ENCODE data around the gene ZBTB45. TPM values are rescaled to one million over a fixed set of nuclear protein-coding genes. Genes with fewer than 3 reads are reported as not detected.

ZBTB45 gene
- total and polyA plus RNA-seq, 2 donors (not counting 1 experiment from before 2014, with no cell fraction given): 12.6 to 20.9 TPM

DNA sequence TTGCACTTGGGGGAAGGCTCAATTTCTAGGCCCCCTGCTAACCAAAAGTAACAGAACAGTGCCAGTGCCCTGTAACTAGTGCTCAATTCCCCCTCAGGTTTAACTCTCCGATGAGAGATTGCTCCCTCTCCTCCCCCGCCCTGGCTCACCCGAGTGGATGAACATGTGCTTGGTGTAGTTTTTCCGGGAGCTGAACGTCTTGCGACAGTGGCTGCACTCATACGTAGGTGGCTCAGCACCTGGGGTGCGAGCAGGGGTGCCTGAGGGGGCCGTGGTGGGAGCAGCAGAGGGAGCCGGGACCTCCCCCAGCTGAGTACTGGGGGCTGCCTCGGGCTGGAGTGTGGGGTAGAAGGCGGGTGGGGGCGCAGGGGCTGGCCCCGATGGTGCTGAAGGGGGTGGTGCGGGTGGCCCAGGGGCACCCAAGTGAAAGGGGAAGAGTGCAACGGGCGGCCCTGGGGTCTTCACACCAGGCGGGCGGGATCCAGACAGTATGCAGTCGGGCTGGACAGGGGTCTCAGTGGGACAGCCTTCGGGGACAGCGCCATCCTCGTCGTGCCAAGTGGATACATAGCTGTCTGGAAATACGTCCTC lies 3.3 kb downstream of the ZBTB45 start:
- WGBS (ENCODE audit: insufficient coverage): 97% methylated on average over 23 of the region's 25 CpGs
- no peak overlapping the region for H3K27ac ChIP-seq (ENCODE audit: low read length in 2 of 2)
- CTCF ChIA-PET: interaction anchor here (1.8 kb wide), 1 partner anchor 65 kb away, joined by 4 read pairs; no protein-coding TSS in a partner anchor
- no peak for DNase-seq
- H3K4me3 ChIP-seq (ENCODE audit: control extremely low read depth in 1 of 5, extremely low read depth in 1 of 5, insufficient read depth in 1 of 5, low read depth in 2 of 5, low read length in 4 of 5): no peak overlapping the region
- H3K9me3 ChIP-seq (ENCODE audit: control extremely low read depth in 1 of 3, control insufficient read depth in 2 of 3, insufficient read depth in 1 of 3, low read length in 2 of 3): no peaks in the 10 kb centered on the region
- H3K4me1 Mint-ChIP-seq: peaks cover 50% of the 10 kb centered on the region
- H3K9me3 Mint-ChIP-seq (ENCODE audit: insufficient read depth): no peaks in the 10 kb centered on the region
- H4K20me1 ChIP-seq (ENCODE audit: control insufficient read depth, insufficient read depth, low read length, poor library complexity, severe bottlenecking): peaks cover 63% of the 10 kb centered on the region
- H3K4me1 ChIP-seq (ENCODE audit: control insufficient read depth in 2 of 2, insufficient read depth in 2 of 2, low read length in 2 of 2): peaks cover 26 to 41% of the 10 kb centered on the region in 2 donors
- intact Hi-C loops (cut with micrococcal nuclease): no loop called here
- H3K27me3 Mint-ChIP-seq: no peaks in the 10 kb centered on the region
- H3K4me2 ChIP-seq (replicated peaks; ENCODE audit: low read depth, low read length, poor library complexity, severe bottlenecking): no peak overlapping the region
- peaks cover 50% of the 10 kb centered on the region for H3K79me2 ChIP-seq (ENCODE audit: control insufficient read depth, insufficient read depth, low read length)
- H3K4me3 Mint-ChIP-seq: no peak overlapping the region
- POLR2A ChIA-PET: interaction anchor here (0.5 kb wide), 1 partner anchor 247 kb away, joined by 4 read pairs; no protein-coding TSS in a partner anchor
- no peaks in the 10 kb centered on the region for H3K27me3 ChIP-seq (replicated peaks in 1 of 4; ENCODE audit: control extremely low read depth in 1 of 4, control insufficient read depth in 3 of 4, insufficient read depth in 4 of 4, low read length in 3 of 4)
- no peak overlapping the region for H3K27ac Mint-ChIP-seq
- H2AFZ ChIP-seq (ENCODE audit: insufficient read depth, low read depth, low read length, poor library complexity, severe bottlenecking): no peak overlapping the region
- ATAC-seq (ENCODE audit: low read depth): no peak
- peaks cover 0 to 12% of the 10 kb centered on the region in 2 experiments for H3K36me3 ChIP-seq (replicated peaks in 1 of 2; ENCODE audit: control extremely low read depth in 1 of 2, control insufficient read depth in 1 of 2, extremely low read depth in 1 of 2, insufficient read depth in 2 of 2, low read length in 1 of 2)
- TF ChIP-seq EZH2 (IDR thresholded peaks at IDR 0.05; ENCODE audit: borderline replicate concordance, insufficient read depth, low read depth, low read length, poor library complexity, severe bottlenecking): no peak
- TF ChIP-seq, protein P1, sequence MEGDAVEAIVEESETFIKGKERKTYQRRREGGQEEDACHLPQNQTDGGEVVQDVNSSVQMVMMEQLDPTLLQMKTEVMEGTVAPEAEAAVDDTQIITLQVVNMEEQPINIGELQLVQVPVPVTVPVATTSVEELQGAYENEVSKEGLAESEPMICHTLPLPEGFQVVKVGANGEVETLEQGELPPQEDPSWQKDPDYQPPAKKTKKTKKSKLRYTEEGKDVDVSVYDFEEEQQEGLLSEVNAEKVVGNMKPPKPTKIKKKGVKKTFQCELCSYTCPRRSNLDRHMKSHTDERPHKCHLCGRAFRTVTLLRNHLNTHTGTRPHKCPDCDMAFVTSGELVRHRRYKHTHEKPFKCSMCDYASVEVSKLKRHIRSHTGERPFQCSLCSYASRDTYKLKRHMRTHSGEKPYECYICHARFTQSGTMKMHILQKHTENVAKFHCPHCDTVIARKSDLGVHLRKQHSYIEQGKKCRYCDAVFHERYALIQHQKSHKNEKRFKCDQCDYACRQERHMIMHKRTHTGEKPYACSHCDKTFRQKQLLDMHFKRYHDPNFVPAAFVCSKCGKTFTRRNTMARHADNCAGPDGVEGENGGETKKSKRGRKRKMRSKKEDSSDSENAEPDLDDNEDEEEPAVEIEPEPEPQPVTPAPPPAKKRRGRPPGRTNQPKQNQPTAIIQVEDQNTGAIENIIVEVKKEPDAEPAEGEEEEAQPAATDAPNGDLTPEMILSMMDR (IDR thresholded peaks at IDR 0.05): no peak
- H3K9ac ChIP-seq (ENCODE audit: low read length): no peak overlapping the region

DNA sequence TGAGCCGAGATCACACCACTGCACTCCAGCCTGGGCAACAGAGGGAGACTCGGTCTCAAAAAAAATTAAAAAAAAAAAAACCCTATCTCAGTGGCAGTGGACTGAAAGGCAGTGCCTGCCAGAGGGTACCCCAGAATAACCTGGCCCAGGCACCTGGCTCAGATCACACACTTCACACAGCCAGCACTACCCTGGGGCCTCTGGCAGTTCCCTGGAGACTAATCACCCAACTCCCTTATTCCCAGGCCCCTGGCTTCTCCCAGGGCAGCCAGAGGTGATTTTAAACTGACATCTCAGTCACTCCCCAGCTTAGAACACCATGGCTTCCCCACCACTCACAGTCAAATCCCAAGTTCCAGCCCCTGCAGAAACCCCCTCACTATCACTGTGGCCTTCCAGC lies 4.4 kb downstream of the ZBTB45 start:
- TF ChIP-seq, protein P1 (IDR thresholded peaks at IDR 0.05): no peak
- no peak for TF ChIP-seq EZH2 (IDR thresholded peaks at IDR 0.05; ENCODE audit: borderline replicate concordance, insufficient read depth, low read depth, low read length, poor library complexity, severe bottlenecking)
- Mint-ChIP-seq H3K27me3 (no peaks in the 10 kb centered on the region), H3K4me1 (peaks cover 47% of the 10 kb centered on the region), H3K27ac (no peak overlapping the region), H3K9me3 (ENCODE audit: insufficient read depth) (no peaks in the 10 kb centered on the region), H3K4me3 (peak overlapping the region; percentile 37)
- H3K4me2 ChIP-seq (replicated peaks; ENCODE audit: low read depth, low read length, poor library complexity, severe bottlenecking): no peak overlapping the region
- ChIA-PET POLR2A (no interaction called here), CTCF (no interaction called here)
- ATAC-seq (ENCODE audit: low read depth) (no peak), DNase-seq (no peak)
- H3K36me3 ChIP-seq (replicated peaks in 1 of 2; ENCODE audit: control extremely low read depth in 1 of 2, control insufficient read depth in 1 of 2, extremely low read depth in 1 of 2, insufficient read depth in 2 of 2, low read length in 1 of 2): peaks cover 0 to 12% of the 10 kb centered on the region in 2 experiments
- H2AFZ ChIP-seq (ENCODE audit: insufficient read depth, low read depth, low read length, poor library complexity, severe bottlenecking): no peak overlapping the region
- intact Hi-C loops (cut with micrococcal nuclease): no loop called here
- peaks cover 63% of the 10 kb centered on the region for H4K20me1 ChIP-seq (ENCODE audit: control insufficient read depth, insufficient read depth, low read length, poor library complexity, severe bottlenecking)
- H3K4me1 ChIP-seq (ENCODE audit: control insufficient read depth in 2 of 2, insufficient read depth in 2 of 2, low read length in 2 of 2): peaks cover 23 to 36% of the 10 kb centered on the region in 2 donors
- 80% methylated on average over 1 of the region's 2 CpGs for WGBS (ENCODE audit: insufficient coverage)
- no peak overlapping the region for H3K27ac ChIP-seq (ENCODE audit: low read length in 2 of 2)
- H3K79me2 ChIP-seq (ENCODE audit: control insufficient read depth, insufficient read depth, low read length): peaks cover 50% of the 10 kb centered on the region
- H3K4me3 ChIP-seq (ENCODE audit: control extremely low read depth in 1 of 5, extremely low read depth in 1 of 5, insufficient read depth in 1 of 5, low read depth in 2 of 5, low read length in 4 of 5): no peak overlapping the region
- no peaks in the 10 kb centered on the region for H3K9me3 ChIP-seq (ENCODE audit: control extremely low read depth in 1 of 3, control insufficient read depth in 2 of 3, insufficient read depth in 1 of 3, low read length in 2 of 3)
- no peaks in the 10 kb centered on the region for H3K27me3 ChIP-seq (replicated peaks in 1 of 4; ENCODE audit: control extremely low read depth in 1 of 4, control insufficient read depth in 3 of 4, insufficient read depth in 4 of 4, low read length in 3 of 4)
- no peak overlapping the region for H3K9ac ChIP-seq (ENCODE audit: low read length)
